K562 (cell line): ENCODE data around the gene ZNF467. TPM values are rescaled to one million over a fixed set of nuclear protein-coding genes. Genes with fewer than 3 reads are reported as not detected.

Source experiments
- CBFB ChIP-seq: sonication (generic); formaldehyde crosslinking; IDR thresholded peaks from 2 replicates; pipeline ENCODE4 v1.4.0; 2020; ENCODE audit warnings: mild to moderate bottlenecking, missing genetic modification reagents
- CEBPG ChIP-seq, 3 experiments: fragments of 200-800 bp in 1 of 3; sonication (Bioruptor generic) in 1 of 3; sonication (generic) in 1 of 3; formaldehyde crosslinking in 1 of 3; IDR thresholded peaks in 2 of 3; conservative IDR thresholded peaks in 1 of 3; 2 replicates each; pipeline versions ENCODE4 v1.6.1 to v1.8.0; 2016 to 2022; ENCODE audit warnings: missing compliant biosample characterization in 2 of 3, missing genetic modification characterization in 2 of 3, mild to moderate bottlenecking in 1 of 3, missing genetic modification reagents in 1 of 3
- KAT7 ChIP-seq: sonication (generic); formaldehyde crosslinking; IDR thresholded peaks from 2 replicates; pipeline ENCODE4 v1.8.0; 2022; ENCODE audit warnings: missing genetic modification reagents, mild to moderate bottlenecking, borderline replicate concordance
- MYNN ChIP-seq, 2 experiments: sonication (generic); formaldehyde crosslinking in 1 of 2; IDR thresholded peaks; 2 replicates each; pipeline versions ENCODE4 v1.5.0 to v1.6.1; 2016 to 2020; ENCODE audit warnings: antibody characterized with exemption in 1 of 2, missing genetic modification reagents in 1 of 2
- POLR3G ChIP-seq: IDR thresholded peaks from 2 replicates; pipeline ENCODE4 v1.6.1; 2011; ENCODE audit not compliant: insufficient read length, insufficient replicate concordance; ENCODE audit errors: extremely low read depth
- RERE ChIP-seq: sonication (generic); formaldehyde crosslinking; IDR thresholded peaks from 2 replicates; pipeline ENCODE4 v1.8.0; 2023; ENCODE audit warnings: missing genetic modification reagents, mild to moderate bottlenecking, borderline replicate concordance
- SMARCE1 ChIP-seq: fragments of 450-650 bp; IDR thresholded peaks from 2 replicates; pipeline ENCODE4 v1.7.1; 2016; ENCODE audit warnings: mild to moderate bottlenecking
- TAF9B ChIP-seq: fragments of 450-650 bp; IDR thresholded peaks from 2 replicates; pipeline ENCODE4 v1.6.1; 2018; ENCODE audit warnings: mild to moderate bottlenecking; ENCODE audit not compliant: partially characterized antibody
- ZNF551 ChIP-seq: fragments of 250-450 bp; sonication (Bioruptor Pico); IDR thresholded peaks from 2 replicates; pipeline ENCODE4 v1.5.0; 2021; ENCODE audit warnings: mild to moderate bottlenecking, moderate library complexity
- polyA plus RNA-seq, 8 experiments: library from polyadenylated mRNA; depleted of rRNA in 4 of 8; stranded (reverse) in 5 of 8; unstranded in 3 of 8; fragments of >200 nt; fragmentation: Nextera tagmentation in 2 of 8; fragmentation: Illumina TruSeq in 1 of 8; extraction: Ambion mirVana in 2 of 8; extraction: Trizol in 1 of 8; gene quantifications; 2 replicates each; pipeline versions ENCODE4 v1.2.1 to v1.2.3, GENCODE V29; 2011 to 2014; ENCODE audit warnings: inconsistent platforms in 1 of 8, missing spikeins in 1 of 8
- total RNA-seq, 7 experiments: library from RNA; depleted of rRNA in 6 of 7; stranded (reverse); fragments of >200 nt in 6 of 7; fragmentation: Illumina TruSeq in 2 of 7; extraction: Trizol in 2 of 7; gene quantifications; 2 replicates each; pipeline versions ENCODE4 v1.2.1 to v1.2.3, GENCODE V29; 2011 to 2021; ENCODE audit warnings: low replicate concordance in 1 of 7

The ZNF467 gene
- total and polyA plus RNA-seq, 9 of the 15 experiments (the other 6 are each of a cell fraction or from before 2014, with no cell fraction given), result 0.32 to 14.2 (median 1.7) TPM

GRCh38 chr7:149735181-149735602, 38.2 kb downstream of the ZNF467 start (continued):
- TF ChIP-seq CEBPG (CRISPR knock-in tag; IDR thresholded peaks at IDR 0.05) (peak; percentile 84), CEBPG (tag; conservative IDR thresholded peaks at IDR 0.05 in 1 of 2, IDR thresholded peaks at IDR 0.05 in 1 of 2) (no peak), CBFB (CRISPR knock-in tag) (0 out of 2 replicates have a peak, but pooled peaks have one; percentile 59), SMARCE1 (no peak), MYNN (IDR thresholded peaks at IDR 0.05) (peak; percentile 62; the same call in 1 of the 2 replicates), MYNN (CRISPR knock-in tag; IDR thresholded peaks at IDR 0.05) (no peak), ZNF551 (CRISPR knock-in tag) (no peak), TAF9B (no peak), KAT7 (CRISPR knock-in tag) (no peak), RERE (CRISPR knock-in tag) (0 out of 2 replicates have a peak, but pooled peaks have one; percentile 21), POLR3G (no peak)
